Neural progenitor cell (in vitro differentiated cells): Measurements from ENCODE around the gene WFDC10B.

ENCODE experiments used
- CTCF ChIP-seq: fragments of 200-600 bp; sonication (generic); IDR thresholded peaks from 2 replicates; pipeline ENCODE4 v1.5.1; 2017; ENCODE audit warnings: antibody characterized with exemption, mild to moderate bottlenecking
- EZH2 ChIP-seq: fragments of 200-600 bp; sonication (generic); IDR thresholded peaks from 2 replicates; pipeline ENCODE4 v1.6.1; 2017; ENCODE audit warnings: antibody characterized with exemption, mild to moderate bottlenecking, moderate library complexity
- EZH2phosphoT487 ChIP-seq: fragments of 200-600 bp; sonication (generic); IDR thresholded peaks from 2 replicates; pipeline ENCODE4 v1.6.1; 2017; ENCODE audit warnings: antibody characterized with exemption

DNA sequence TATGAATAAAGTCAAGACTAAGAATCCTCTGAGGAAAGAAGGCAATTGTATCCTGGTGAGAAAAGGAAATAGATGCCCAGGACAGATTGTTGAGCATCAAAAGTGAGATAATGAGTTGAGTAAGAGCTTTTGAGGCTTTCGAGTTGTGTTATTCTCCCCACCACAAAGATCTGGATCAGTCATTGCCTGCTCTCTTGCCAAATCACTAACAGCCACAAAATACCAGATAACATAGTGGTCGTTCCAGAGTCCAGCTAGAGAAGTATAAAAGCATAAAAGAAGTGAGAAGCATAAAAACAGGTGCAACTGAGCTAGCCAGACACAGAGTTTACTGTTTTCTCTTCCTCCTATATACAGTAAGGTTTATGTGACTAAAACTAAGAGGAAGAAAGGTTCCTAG lies 22.2 kb upstream of the WFDC10B start:
- no peak for TF ChIP-seq CTCF
- TF ChIP-seq EZH2 = no peak
- no peak for TF ChIP-seq EZH2phosphoT487
